NCI-H226 (cell line): ENCODE measurements around the gene PTPN3.

ENCODE experiments used
- DNase-seq: peaks from one replicate; pipeline ENCODE4 v3.0.0-alpha.2; 2015

The PTPN3 gene

GRCh38 chr9:109419531-109419930 lies 78.6 kb downstream of the PTPN3 start:
- no peak for DNase-seq

GRCh38 chr9:109418827-109419226 lies 79.3 kb downstream of the PTPN3 start:
- no peak for DNase-seq

- no peak for DNase-seq
Measured at GRCh38 chr9:109417585-109418544, 80.2 kb downstream of the PTPN3 start.

DNA sequence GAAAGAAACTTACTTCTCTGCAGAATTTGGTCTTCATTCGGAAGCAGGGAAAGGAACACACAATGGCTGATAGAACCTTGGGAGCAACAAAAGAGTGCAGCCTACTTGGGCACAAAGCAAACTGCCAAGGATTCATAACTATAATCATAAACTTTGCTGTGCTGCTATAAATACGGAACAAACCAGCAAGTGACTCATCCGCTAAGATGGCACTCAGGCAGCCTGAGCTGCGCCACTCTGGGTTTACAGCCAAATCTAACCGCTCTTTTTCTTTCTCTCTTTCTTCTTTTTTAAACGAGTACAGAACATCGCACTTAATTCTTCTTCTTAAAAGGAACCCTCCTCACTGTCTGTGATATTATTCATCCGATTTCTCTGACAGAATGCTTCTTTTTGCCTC lies 81.1 kb downstream of the PTPN3 start:
- DNase-seq: no peak

- DNase-seq: no peak
Measured at GRCh38 chr9:109416135-109416706, 81.9 kb downstream of the PTPN3 start.

- no peak for DNase-seq
Measured at GRCh38 chr9:109414125-109414785, 83.9 kb downstream of the PTPN3 start.

DNA sequence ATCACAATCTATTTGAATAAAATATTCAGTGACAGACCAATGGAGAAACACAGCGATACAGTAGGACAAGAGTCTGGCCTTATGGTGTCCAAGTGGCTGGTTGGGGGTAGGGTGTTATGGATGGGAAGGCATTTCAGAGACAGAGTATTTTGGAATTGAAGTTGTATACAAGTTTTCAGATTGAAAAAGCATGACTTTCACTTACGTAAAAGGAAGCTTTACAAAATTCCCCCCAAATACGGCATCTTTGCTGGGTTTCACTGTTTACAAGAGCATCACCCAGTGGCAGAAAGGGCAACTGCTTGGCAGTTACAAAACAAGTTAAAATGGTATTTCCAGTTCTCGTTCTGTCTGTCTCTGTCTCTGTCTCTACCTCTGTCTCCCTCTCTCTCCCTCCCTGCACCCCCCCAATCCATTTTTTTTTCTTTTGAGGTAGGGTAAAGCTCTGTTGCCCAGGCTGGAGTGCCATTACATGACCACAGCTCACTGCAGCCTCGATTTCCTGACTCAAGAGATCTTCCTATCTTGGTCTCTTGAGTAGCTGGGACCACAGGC lies 86.2 kb downstream of the PTPN3 start:
- no peak for DNase-seq

- no peak for DNase-seq
Measured at GRCh38 chr9:109411069-109411761, 86.9 kb downstream of the PTPN3 start.

GRCh38 chr9:109409773-109410397 lies 88.2 kb downstream of the PTPN3 start:
- DNase-seq: no peak

DNA sequence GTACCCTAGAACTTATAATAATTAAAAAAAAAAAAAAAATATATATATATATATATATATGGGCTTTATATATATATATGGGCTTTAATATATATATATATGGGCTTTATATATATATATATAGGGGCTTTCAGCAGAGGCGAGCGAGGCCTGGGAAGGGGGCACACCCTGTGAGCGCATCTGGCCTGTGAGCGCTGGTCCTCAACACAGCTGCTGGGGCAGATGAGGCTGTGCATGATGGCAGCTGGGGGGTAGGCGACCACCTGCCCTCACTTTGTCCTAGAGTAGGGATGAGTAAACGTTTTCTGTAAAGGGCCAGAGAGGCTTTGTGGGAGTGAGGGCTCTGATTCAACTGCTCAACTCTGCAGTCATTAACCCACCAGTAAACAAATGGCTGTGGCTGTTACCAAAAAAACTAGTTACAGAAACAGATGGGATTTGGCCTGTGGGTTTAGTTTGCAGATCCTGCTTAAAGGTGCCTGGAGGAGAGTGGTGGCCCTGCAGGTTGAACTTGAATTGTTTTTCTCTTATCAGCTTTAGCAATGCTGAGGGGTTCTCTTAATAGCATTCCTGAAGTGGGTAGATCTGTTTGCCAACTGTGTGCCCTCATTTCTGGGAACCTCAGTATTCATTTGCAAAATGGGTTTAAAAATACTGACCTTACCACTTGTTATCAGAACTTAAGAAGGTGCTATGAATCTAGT lies 89.2 kb downstream of the PTPN3 start:
- DNase-seq: no peak

GRCh38 chr9:109403766-109404320 lies 94.3 kb downstream of the PTPN3 start:
- DNase-seq: no peak

- DNase-seq: no peak
Measured at GRCh38 chr9:109403116-109403515, 95.0 kb downstream of the PTPN3 start.

DNA sequence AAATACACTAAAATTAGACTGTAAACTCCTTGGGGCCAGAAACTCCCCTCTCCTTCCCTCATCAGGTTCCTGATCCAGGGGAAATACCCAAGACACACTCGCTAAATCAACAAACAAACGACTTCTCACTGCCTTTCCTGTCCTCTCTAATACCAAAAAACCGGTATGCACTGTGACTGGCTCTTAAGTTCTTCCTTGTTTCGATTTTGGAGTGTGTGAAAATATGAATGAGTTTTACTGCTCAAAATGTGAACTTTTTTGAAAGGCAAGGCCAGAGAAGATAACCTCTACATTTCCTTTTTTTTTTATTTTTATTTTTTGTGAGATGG lies 96.2 kb downstream of the PTPN3 start:
- DNase-seq: no peak

DNA sequence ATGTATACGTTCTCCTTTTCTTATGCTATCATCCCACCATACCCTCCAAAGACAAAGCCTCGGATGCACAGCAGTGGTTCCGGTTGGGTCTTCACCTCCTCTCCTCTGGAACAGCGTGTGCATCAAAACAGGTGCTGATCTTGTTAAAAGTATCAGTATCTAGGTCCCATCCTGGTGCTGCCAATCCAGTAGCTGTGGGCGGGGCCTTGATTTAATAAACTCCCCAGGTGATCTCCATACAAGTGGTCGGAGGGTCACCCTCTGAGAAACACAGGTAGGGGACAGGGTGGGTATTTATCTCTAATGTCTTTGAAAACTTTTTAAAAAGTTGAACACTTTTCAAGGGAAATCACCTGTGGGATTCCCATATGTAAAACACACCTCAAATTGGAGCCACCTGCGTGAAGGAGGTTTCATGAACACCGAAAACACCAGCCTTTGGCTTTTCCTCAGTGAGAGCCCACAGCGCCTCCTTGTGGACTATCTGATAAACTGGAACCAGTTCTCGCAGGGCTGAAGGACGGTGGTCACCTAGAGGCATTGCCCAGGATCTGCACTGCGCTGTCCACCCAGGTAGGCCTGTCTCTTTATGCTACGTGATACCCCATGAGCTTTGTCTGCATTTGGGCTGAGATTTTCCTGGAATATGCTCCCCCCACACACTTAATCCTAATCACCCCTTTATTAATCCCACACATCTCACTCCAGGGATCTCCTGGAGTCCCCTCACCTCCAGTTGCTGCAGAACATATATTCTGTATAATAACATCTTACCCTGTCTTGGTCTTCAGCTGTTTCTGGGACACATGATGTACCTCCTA lies 96.7 kb downstream of the PTPN3 start:
- DNase-seq: peak; percentile 36

GRCh38 chr9:109399258-109399767 lies 98.8 kb downstream of the PTPN3 start:
- no peak for DNase-seq

GRCh38 chr9:109391176-109391575 lies 106.9 kb downstream of the PTPN3 start:
- DNase-seq: no peak

DNA sequence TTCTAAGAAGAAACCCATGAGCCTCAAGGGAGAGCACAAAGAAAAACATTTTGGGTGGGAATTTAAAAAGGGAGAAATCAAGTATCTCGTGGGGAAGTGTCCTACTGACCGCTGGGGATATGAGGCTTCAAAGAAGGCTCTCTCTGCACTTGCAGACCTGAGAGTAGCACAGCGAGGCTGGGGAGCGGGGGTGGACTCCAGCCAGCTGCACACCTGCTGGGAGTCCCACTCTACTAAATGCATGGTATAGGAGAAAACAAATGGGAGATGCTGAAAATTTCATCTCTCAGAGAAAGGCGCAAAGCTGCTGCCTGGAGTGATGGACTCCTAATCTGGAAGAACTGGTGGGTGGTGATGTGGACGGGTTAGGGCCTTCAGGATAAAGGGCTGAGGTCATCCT lies 110.3 kb downstream of the PTPN3 start:
- no peak for DNase-seq

DNA sequence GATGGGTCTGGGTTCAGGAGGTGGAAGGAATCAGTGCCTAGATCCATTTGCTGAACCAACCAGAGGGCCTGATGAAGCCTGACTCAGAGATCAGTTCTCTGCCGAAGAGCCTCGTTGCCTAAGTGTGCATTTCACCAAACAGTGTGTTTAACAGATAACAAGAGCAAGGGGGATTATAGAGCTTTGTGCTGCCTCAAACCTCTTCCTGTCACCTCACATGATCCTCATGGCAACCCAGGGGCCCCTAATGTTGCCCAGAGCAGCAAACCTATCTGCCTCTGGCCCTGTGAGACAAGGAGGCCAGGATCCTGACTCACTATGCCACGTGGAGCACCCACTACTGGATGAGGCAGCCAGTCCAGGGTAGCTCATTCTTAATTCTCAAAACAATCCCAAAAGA lies 110.9 kb downstream of the PTPN3 start:
- DNase-seq: no peak

DNA sequence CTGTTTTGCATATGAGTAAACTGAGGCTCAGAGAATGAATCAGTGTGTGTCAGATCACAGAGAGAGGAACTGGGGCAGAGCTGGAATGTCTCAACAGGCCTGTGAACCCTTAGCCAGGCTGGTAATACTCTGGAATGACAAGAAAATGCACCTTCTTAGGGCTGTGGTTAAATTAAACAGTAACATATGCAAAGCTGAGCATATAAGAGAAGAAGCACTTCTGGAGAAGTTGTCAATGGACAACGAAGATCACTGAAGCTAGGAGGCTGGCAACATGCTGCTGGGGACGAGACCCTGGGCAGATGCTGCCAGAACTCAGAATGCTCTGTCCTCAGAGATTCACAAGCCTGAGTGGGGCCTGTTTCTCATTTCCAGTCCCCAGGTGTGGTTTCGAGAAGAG lies 112.6 kb downstream of the PTPN3 start:
- no peak for DNase-seq

DNA sequence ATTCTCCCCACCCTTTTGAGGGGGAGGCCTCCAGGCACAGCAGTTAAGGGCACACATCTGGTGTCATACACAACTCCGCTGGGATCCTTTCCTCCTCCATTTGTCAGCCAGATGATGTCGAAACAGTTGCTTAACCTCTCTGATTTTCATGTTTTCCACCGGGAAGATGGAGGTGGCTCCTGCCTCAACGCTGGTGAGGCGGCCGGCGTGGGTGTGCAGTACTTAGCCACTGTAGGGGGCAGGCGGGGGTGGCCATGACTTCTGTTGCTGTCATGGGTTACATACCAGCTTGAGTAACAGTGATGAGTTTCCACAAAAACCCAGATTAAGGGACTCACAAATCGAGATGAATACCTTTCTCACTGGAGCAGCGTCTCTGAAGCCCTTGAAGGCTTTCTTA lies 114.2 kb downstream of the PTPN3 start:
- no peak for DNase-seq

- no peak for DNase-seq
Measured at GRCh38 chr9:109383356-109383755, 114.8 kb downstream of the PTPN3 start.
